GM18861 (cell line): ENCODE data around the gene ANKZF1.
"Not testable (repeated sequence)": the region's sequence is repeated elsewhere in the genome, so short reads cannot be mapped to it uniquely, and the experiment has no call there.

Source experiments
- ATAC-seq: cut with Tn5 transposase; IDR thresholded peaks from one replicate; pipeline ENCODE4 v1.9.1; 2021; ENCODE audit not compliant: unreplicated experiment

Gene ANKZF1

GRCh38 chr2:219229305-219230058 lies at the start of gene ANKZF1, which contains the start of gene ATG9A:
Gene ANKZF1 (plus strand): TSS chr2:219229806. CDS start chr2:219230258, 452 bp downstream.
Gene ATG9A (minus strand): TSS chr2:219229636. CDS start chr2:219228024, 1,612 bp downstream.
- peak; percentile 91 for ATAC-seq

- no peak for ATAC-seq
Observed at GRCh38 chr2:219180961-219181360, 48.6 kb upstream of the ANKZF1 start.

- no peak for ATAC-seq
Observed at GRCh38 chr2:219181531-219181930, 48.1 kb upstream of the ANKZF1 start.

GRCh38 chr2:219182331-219183150 lies 47.1 kb upstream of the ANKZF1 start:
- ATAC-seq = no peak

- ATAC-seq = no peak
Observed at GRCh38 chr2:219183151-219183772, 46.3 kb upstream of the ANKZF1 start.

- ATAC-seq = no peak
Observed at GRCh38 chr2:219184121-219184520, 45.5 kb upstream of the ANKZF1 start.

GRCh38 chr2:219186754-219187456 lies 42.7 kb upstream of the ANKZF1 start:
- ATAC-seq = no peak

- no peak for ATAC-seq
Observed at GRCh38 chr2:219197388-219197787, 32.2 kb upstream of the ANKZF1 start.

- ATAC-seq = no peak
Observed at GRCh38 chr2:219198974-219199373, 30.6 kb upstream of the ANKZF1 start.

- no peak for ATAC-seq
Observed at GRCh38 chr2:219199470-219200211, 30.0 kb upstream of the ANKZF1 start.

GRCh38 chr2:219200502-219201326 lies 28.9 kb upstream of the ANKZF1 start:
- not testable (repeated sequence) for ATAC-seq

- not testable (repeated sequence) for ATAC-seq
Observed at GRCh38 chr2:219201331-219201730, 28.3 kb upstream of the ANKZF1 start.

GRCh38 chr2:219204425-219205164 lies 25.0 kb upstream of the ANKZF1 start:
- no peak for ATAC-seq

GRCh38 chr2:219205165-219205538 lies 24.5 kb upstream of the ANKZF1 start:
- ATAC-seq = no peak

- no peak for ATAC-seq
Observed at GRCh38 chr2:219205981-219206327, 23.7 kb upstream of the ANKZF1 start.

- peak; percentile 96 for ATAC-seq
Observed at GRCh38 chr2:219206328-219207133, 23.1 kb upstream of the ANKZF1 start, which contains the start of gene ZFAND2B. Gene ZFAND2B (plus strand): TSS chr2:219206782. CDS start chr2:219206988, 206 bp downstream.

GRCh38 chr2:219207134-219207883 lies 22.3 kb upstream of the ANKZF1 start:
- no peak for ATAC-seq
